SK-N-SH treated with all-trans-retinoic acid at 6 μM for 48 hours (cell line): ENCODE results near the gene FCHSD2.

Experiments
- ARNTL ChIP-seq: fragments of 450-650 bp; formaldehyde crosslinking; IDR thresholded peaks from 2 replicates; pipeline ENCODE4 v1.5.0; 2020; ENCODE audit warnings: low read depth, mild to moderate bottlenecking, moderate library complexity, borderline replicate concordance
- BACH2 ChIP-seq: fragments of 250-450 bp; sonication (Bioruptor Pico); IDR thresholded peaks from 2 replicates; pipeline ENCODE4 v1.9.0; 2021; ENCODE audit warnings: mild to moderate bottlenecking, borderline replicate concordance
- CREB5 ChIP-seq: fragments of 250-450 bp; sonication (Bioruptor Pico); IDR thresholded peaks from 2 replicates; pipeline ENCODE4 v1.5.1; 2020; ENCODE audit warnings: low read depth, mild to moderate bottlenecking, moderate library complexity
- CSDC2 ChIP-seq: fragments of 250-450 bp; sonication (Bioruptor Pico); IDR thresholded peaks from 2 replicates; pipeline ENCODE4 v1.5.0; 2020; ENCODE audit warnings: mild to moderate bottlenecking, moderate library complexity
- ISL1 ChIP-seq: fragments of 250-450 bp; sonication (Bioruptor Pico); IDR thresholded peaks from 2 replicates; pipeline ENCODE4 v2.1.2; 2022; ENCODE audit warnings: mild to moderate bottlenecking, moderate library complexity
- OSR1 ChIP-seq: fragments of 250-450 bp; sonication (Bioruptor Pico); IDR thresholded peaks from 2 replicates; pipeline ENCODE4 v1.8.0; 2022; ENCODE audit warnings: moderate library complexity, mild to moderate bottlenecking, inconsistent platforms
- RARB ChIP-seq: fragments of 250-450 bp; sonication (Bioruptor Pico); IDR thresholded peaks from 2 replicates; pipeline ENCODE4 v1.8.0; 2021; ENCODE audit warnings: mild to moderate bottlenecking, moderate library complexity
- SNAI2 ChIP-seq: fragments of 250-450 bp; sonication (Bioruptor Pico); IDR thresholded peaks from 2 replicates; pipeline ENCODE4 v1.5.0; 2020; ENCODE audit warnings: mild to moderate bottlenecking, moderate library complexity
- TCF4 ChIP-seq: fragments of 250-450 bp; sonication (Bioruptor Pico); IDR thresholded peaks from 2 replicates; pipeline ENCODE4 v1.8.0; 2021; ENCODE audit warnings: mild to moderate bottlenecking, moderate library complexity, borderline replicate concordance
- ZFP3 ChIP-seq: fragments of 250-450 bp; sonication (Bioruptor Pico); IDR thresholded peaks from 2 replicates; pipeline ENCODE4 v1.5.0; 2020; ENCODE audit warnings: mild to moderate bottlenecking, moderate library complexity
- ZFP30 ChIP-seq: fragments of 450-650 bp; formaldehyde crosslinking; IDR thresholded peaks from 2 replicates; pipeline ENCODE4 v1.5.0; 2022; ENCODE audit warnings: mild to moderate bottlenecking, moderate library complexity
- ZNF8 ChIP-seq: fragments of 450-650 bp; formaldehyde crosslinking; IDR thresholded peaks from 2 replicates; pipeline ENCODE4 v1.5.0; 2020; ENCODE audit warnings: mild to moderate bottlenecking, moderate library complexity
- TF ChIP-seq, protein P1 (sequence below): fragments of 250-450 bp; sonication (Bioruptor Pico); IDR thresholded peaks from 2 replicates; pipeline ENCODE4 v1.8.0; 2020; ENCODE audit warnings: mild to moderate bottlenecking, moderate library complexity, borderline replicate concordance
- TF ChIP-seq, protein P2 (sequence below): fragments of 250-450 bp; sonication (Bioruptor Pico); IDR thresholded peaks from 2 replicates; pipeline ENCODE4 v1.8.0; 2021; ENCODE audit warnings: low read depth, mild to moderate bottlenecking, moderate library complexity, borderline replicate concordance

- TF ChIP-seq ZFP3 (CRISPR knock-in tag) = no peak
- TF ChIP-seq OSR1 (CRISPR knock-in tag) = no peak
- no peak for TF ChIP-seq ARNTL (CRISPR knock-in tag)
- TF ChIP-seq SNAI2 (CRISPR knock-in tag) = no peak
- TF ChIP-seq BACH2 = no peak
- no peak for TF ChIP-seq ZFP30 (CRISPR knock-in tag)
- no peak for TF ChIP-seq ISL1 (CRISPR knock-in tag)
- TF ChIP-seq, protein P1, sequence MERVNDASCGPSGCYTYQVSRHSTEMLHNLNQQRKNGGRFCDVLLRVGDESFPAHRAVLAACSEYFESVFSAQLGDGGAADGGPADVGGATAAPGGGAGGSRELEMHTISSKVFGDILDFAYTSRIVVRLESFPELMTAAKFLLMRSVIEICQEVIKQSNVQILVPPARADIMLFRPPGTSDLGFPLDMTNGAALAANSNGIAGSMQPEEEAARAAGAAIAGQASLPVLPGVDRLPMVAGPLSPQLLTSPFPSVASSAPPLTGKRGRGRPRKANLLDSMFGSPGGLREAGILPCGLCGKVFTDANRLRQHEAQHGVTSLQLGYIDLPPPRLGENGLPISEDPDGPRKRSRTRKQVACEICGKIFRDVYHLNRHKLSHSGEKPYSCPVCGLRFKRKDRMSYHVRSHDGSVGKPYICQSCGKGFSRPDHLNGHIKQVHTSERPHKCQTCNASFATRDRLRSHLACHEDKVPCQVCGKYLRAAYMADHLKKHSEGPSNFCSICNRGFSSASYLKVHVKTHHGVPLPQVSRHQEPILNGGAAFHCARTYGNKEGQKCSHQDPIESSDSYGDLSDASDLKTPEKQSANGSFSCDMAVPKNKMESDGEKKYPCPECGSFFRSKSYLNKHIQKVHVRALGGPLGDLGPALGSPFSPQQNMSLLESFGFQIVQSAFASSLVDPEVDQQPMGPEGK = no peak
- TF ChIP-seq RARB (CRISPR knock-in tag) = no peak
- no peak for TF ChIP-seq CREB5 (CRISPR knock-in tag)
- TF ChIP-seq ZNF8 (CRISPR knock-in tag) = no peak
- no peak for TF ChIP-seq TCF4
- TF ChIP-seq, protein P2, sequence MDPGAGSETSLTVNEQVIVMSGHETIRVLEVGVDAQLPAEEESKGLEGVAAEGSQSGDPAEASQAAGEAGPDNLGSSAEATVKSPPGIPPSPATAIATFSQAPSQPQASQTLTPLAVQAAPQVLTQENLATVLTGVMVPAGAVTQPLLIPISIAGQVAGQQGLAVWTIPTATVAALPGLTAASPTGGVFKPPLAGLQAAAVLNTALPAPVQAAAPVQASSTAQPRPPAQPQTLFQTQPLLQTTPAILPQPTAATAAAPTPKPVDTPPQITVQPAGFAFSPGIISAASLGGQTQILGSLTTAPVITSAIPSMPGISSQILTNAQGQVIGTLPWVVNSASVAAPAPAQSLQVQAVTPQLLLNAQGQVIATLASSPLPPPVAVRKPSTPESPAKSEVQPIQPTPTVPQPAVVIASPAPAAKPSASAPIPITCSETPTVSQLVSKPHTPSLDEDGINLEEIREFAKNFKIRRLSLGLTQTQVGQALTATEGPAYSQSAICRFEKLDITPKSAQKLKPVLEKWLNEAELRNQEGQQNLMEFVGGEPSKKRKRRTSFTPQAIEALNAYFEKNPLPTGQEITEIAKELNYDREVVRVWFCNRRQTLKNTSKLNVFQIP = no peak
- TF ChIP-seq CSDC2 (CRISPR knock-in tag) = no peak
These were observed 10.2 kb upstream of the FCHSD2 start for GRCh38 chr11:73152086-73152853.
